Esophagus squamous epithelium (tissue), 5 donors: Measurements from ENCODE around the gene HCN1. TPM values are rescaled to one million over a fixed set of nuclear protein-coding genes. Genes with fewer than 3 reads are reported as not detected.
"Not testable (repeated sequence)": the region's sequence is repeated elsewhere in the genome, so short reads cannot be mapped to it uniquely, and the experiment has no call there.

Experiments
- DNase-seq: peaks from one replicate; lab custom pipeline; 2025; lab: John Stamatoyannopoulos, UW
- H3K27ac ChIP-seq, 4 donors: fragments of 200-600 bp; sonication (generic); one replicate each; pipeline ENCODE4 v1.5.1; 2016 to 2019; ENCODE audit warnings: mild to moderate bottlenecking in 1 of 4
- H3K27me3 ChIP-seq, 4 donors: fragments of 200-600 bp; sonication (generic); 1 replicate in 3 of 4; 2 replicates in 1 of 4; pipeline versions ENCODE4 v1.5.1 to v1.6.0; 2017 to 2021; ENCODE audit warnings: antibody characterized with exemption in 1 of 4
- H3K36me3 ChIP-seq, 3 donors: fragments of 200-600 bp; sonication (generic); one replicate each; pipeline ENCODE4 v1.5.1; 2016 to 2019
- H3K4me1 ChIP-seq, 3 donors: fragments of 200-600 bp; sonication (generic); one replicate each; pipeline ENCODE4 v1.5.1; 2017 to 2019
- H3K4me3 ChIP-seq, 4 donors: fragments of 200-600 bp; sonication (generic); 1 replicate in 3 of 4; 2 replicates in 1 of 4; pipeline ENCODE4 v1.5.1; 2016 to 2019; ENCODE audit warnings: mild to moderate bottlenecking in 2 of 4, moderate library complexity in 1 of 4
- H3K9me3 ChIP-seq, 3 donors: fragments of 200-600 bp; sonication (generic); one replicate each; pipeline ENCODE4 v1.5.1; 2016 to 2019
- POLR2A ChIP-seq, 4 donors: fragments of 450-650 bp; IDR thresholded peaks; one replicate each; pipeline ENCODE4 v1.6.1; 2017; ENCODE audit warnings: antibody characterized with exemption in 4 of 4, mild to moderate bottlenecking in 4 of 4, moderate library complexity in 3 of 4
- WGBS, 2 donors: methylation state at CpG; one replicate each; pipeline ENCODE4 v1.1.5; 2018; 5-methylcytosine and 5-hydroxymethylcytosine counted together
- intact Hi-C: fragments of 100-400 bp; cut with DNase I; formaldehyde crosslinking; loops from one replicate; pipeline ENCODE4 v1.15.0; 2022
- total RNA-seq, 4 donors: library from RNA; depleted of rRNA; stranded (reverse); fragments of >200 nt; gene quantifications; one replicate each; pipeline ENCODE4 v1.1.0, GENCODE V29; 2016
- TF ChIP-seq, protein P1 (sequence below), 6 experiments: fragments of 450-650 bp in 4 of 6; fragments of 200-600 bp in 2 of 6; sonication (generic) in 2 of 6; IDR thresholded peaks; one replicate each; pipeline ENCODE4 v1.5.1; 2016 to 2019; ENCODE audit warnings: antibody characterized with exemption in 6 of 6, mild to moderate bottlenecking in 4 of 6, moderate library complexity in 4 of 6
- donor health status: DM: yes; HTN: yes; CAD: no.

The HCN1 gene
- total RNA-seq, 4 donors from 2014 or later = 0.19 TPM; not detected in 3

DNA sequence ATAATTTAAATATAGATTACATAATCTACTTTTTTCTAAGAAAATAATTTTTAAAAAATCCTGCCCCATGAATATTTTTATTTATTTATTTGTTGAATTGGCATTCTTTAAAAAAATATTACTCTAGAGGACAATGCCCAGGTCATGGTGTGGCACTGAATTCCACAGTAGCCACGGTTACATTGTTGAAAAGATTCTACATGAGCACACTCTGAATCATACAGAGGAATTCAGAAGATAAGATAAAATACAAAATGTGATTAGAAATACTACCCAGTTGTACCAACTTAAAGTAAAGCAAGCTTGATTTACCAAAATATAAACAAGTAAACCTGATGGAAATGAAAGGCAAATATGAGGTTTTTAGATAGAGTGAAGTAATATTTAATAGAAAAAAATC lies 183.7 kb downstream of the HCN1 start:
- H3K4me3 ChIP-seq = no peak overlapping the region
- WGBS, 2 donors = 20 to 24% methylated on average over 1 of the region's 1 CpG
- no peaks in the 10 kb centered on the region for H3K27me3 ChIP-seq
- H3K9me3 ChIP-seq = no peaks in the 10 kb centered on the region
- intact Hi-C loops = loop anchor here (10.0 kb wide), 1 partner anchor 468 kb away; no protein-coding TSS in a partner anchor
- no peaks in the 10 kb centered on the region for H3K36me3 ChIP-seq
- H3K27ac ChIP-seq = no peak overlapping the region
- no peaks in the 10 kb centered on the region for H3K4me1 ChIP-seq
- TF ChIP-seq, protein P1, sequence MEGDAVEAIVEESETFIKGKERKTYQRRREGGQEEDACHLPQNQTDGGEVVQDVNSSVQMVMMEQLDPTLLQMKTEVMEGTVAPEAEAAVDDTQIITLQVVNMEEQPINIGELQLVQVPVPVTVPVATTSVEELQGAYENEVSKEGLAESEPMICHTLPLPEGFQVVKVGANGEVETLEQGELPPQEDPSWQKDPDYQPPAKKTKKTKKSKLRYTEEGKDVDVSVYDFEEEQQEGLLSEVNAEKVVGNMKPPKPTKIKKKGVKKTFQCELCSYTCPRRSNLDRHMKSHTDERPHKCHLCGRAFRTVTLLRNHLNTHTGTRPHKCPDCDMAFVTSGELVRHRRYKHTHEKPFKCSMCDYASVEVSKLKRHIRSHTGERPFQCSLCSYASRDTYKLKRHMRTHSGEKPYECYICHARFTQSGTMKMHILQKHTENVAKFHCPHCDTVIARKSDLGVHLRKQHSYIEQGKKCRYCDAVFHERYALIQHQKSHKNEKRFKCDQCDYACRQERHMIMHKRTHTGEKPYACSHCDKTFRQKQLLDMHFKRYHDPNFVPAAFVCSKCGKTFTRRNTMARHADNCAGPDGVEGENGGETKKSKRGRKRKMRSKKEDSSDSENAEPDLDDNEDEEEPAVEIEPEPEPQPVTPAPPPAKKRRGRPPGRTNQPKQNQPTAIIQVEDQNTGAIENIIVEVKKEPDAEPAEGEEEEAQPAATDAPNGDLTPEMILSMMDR (IDR thresholded peaks at IDR 0.05) = no peak
- TF ChIP-seq POLR2A (IDR thresholded peaks at IDR 0.05) = no peak
- DNase-seq = no peak

DNA sequence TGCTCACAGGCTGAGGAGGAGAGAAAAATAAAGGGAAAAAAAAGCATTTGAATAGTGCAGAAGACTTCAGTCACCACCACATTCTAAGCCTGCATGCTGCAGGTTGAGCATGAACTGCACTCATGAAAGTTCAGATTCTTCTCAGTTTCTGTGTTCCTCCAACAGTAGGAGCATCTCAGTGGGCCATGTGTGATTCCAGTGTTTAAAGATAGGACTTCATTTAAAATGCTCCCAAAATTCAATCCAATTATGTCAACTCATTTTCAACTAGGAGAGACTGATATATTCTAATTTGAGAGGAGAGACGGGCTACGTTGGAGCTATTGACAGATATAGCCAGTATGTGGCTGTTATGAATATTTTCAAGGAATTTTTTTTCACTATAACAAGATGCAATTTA lies 186.8 kb downstream of the HCN1 start:
- Histone ChIP-seq H3K4me1 (no peaks in the 10 kb centered on the region), H3K36me3 (no peaks in the 10 kb centered on the region), H3K27me3 (no peaks in the 10 kb centered on the region), H3K9me3 (no peaks in the 10 kb centered on the region), H3K27ac (no peak overlapping the region), H3K4me3 (no peak overlapping the region)
- 74 to 91% methylated on average over 2 of the region's 2 CpGs for WGBS, 2 donors
- no peak for DNase-seq
- intact Hi-C loops = no loop called here
- TF ChIP-seq, protein P1 (IDR thresholded peaks at IDR 0.05) = no peak
- TF ChIP-seq POLR2A (IDR thresholded peaks at IDR 0.05) = no peak

DNA sequence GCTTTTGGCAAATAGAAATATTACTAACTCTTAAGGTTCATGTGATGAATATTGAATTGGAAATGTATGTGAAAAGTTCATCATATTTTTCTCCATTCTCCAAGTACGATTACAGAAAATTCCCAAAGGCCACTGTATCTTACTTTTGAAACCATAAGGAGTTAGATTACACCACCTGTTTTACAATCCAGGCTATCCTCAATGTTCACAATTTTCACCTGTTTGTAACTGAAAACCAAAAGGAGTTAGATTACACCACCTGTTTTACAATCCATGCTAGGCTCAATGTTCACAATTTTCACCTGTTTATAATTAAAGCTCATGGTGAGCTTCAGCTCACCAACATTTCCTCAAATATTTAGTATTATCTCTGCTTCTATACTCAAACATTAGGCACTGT lies 188.0 kb downstream of the HCN1 start:
- TF ChIP-seq POLR2A (IDR thresholded peaks at IDR 0.05) = no peak
- TF ChIP-seq, protein P1 (IDR thresholded peaks at IDR 0.05) = no peak
- Histone ChIP-seq H3K9me3 (no peaks in the 10 kb centered on the region), H3K4me3 (no peak overlapping the region), H3K27ac (no peak overlapping the region), H3K36me3 (no peaks in the 10 kb centered on the region), H3K27me3 (no peaks in the 10 kb centered on the region), H3K4me1 (no peaks in the 10 kb centered on the region)
- 74 to 79% methylated on average over 1 of the region's 1 CpG for WGBS, 2 donors
- intact Hi-C loops = no loop called here
- DNase-seq = no peak

DNA sequence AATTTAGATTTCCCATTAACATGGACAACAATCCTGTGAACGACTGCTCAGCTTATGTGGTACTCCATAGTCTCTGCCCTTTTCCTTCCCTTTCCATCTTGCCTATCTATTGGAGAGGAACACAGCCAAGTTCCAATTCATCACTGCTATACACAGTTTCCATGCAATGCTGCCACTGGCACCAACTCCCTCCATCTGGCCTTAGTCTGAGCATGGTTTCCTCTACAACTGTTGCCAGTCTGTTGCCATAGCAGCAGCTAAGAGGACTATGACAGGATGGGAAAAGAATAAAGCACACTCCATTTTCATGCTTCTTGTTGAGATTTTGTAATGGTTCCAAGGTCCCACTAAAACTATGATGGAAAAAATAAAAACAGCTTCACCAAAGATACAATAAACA lies 189.0 kb downstream of the HCN1 start:
- no peak for TF ChIP-seq POLR2A (IDR thresholded peaks at IDR 0.05)
- 10 to 24% methylated on average over 1 of the region's 1 CpG for WGBS, 2 donors
- H3K9me3 ChIP-seq = no peaks in the 10 kb centered on the region
- H3K27ac ChIP-seq = no peak overlapping the region
- H3K27me3 ChIP-seq = no peaks in the 10 kb centered on the region
- H3K4me1 ChIP-seq = no peaks in the 10 kb centered on the region
- no peak for DNase-seq
- no peaks in the 10 kb centered on the region for H3K36me3 ChIP-seq
- intact Hi-C loops = no loop called here
- H3K4me3 ChIP-seq = no peak overlapping the region

DNA sequence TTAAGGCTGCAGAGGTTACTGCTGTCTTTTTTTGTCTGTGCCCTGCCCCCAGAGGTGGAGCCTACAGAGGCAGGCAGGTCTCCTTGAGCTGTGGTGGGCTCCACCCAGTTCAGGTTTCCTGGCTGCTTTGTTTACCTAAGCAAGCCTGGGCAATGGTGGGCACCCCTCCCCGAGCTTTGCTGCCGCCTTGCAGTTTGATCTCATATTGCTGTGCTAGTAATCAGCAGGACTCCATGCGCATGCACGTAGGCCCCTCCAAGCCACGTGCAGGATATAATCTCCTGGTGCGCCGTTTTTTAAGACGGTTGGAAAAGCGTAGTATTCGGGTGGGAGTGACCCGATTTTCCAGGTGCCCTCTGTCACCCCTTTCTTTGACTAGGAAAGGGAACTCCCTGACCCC lies 197.2 kb downstream of the HCN1 start:
- H3K4me3 ChIP-seq, H3K27me3 ChIP-seq, DNase-seq, H3K4me1 ChIP-seq, H3K36me3 ChIP-seq, intact Hi-C loops, H3K27ac ChIP-seq, H3K9me3 ChIP-seq: not testable (repeated sequence)
- 90 to 94% methylated on average over 8 to 9 of the region's 11 CpGs for WGBS, 2 donors

DNA sequence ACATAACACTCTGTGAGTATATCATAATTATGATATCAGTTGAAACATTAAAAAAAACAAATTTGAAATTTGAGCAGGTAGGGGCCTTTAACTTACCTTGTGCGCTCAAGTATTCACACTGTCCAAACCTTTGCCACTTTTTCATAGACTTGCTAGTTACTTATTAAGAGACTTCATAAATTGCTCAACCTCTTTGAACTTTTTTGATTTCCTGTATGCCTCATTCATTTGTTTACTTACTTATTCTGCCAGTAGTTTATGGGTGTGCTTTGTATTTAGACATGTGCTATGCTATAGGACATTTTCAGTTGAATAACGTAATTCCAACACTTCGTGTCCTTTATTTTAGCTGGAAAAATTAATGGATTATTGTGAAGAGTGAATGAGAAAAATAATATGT lies 204.8 kb downstream of the HCN1 start:
- DNase-seq = no peak
- Histone ChIP-seq H3K27me3 (no peaks in the 10 kb centered on the region), H3K36me3 (no peaks in the 10 kb centered on the region), H3K9me3 (no peaks in the 10 kb centered on the region), H3K27ac (no peak overlapping the region), H3K4me1 (no peaks in the 10 kb centered on the region), H3K4me3 (no peak overlapping the region)
- intact Hi-C loops = no loop called here
- TF ChIP-seq, protein P1 (IDR thresholded peaks at IDR 0.05) = no peak
- no peak for TF ChIP-seq POLR2A (IDR thresholded peaks at IDR 0.05)
- WGBS, 2 donors = 76 to 77% methylated on average over 3 of the region's 3 CpGs
